ENCODE results near the gene FILIP1L. TPM values are rescaled to one million over a fixed set of nuclear protein-coding genes. Genes with fewer than 3 reads are reported as not detected.
A peak's percentile ranks its signal among the peaks of the same experiment; 100 is the strongest.

FILIP1L gene
- total and polyA plus RNA-seq, 2 of the 13 experiments (the other 11 are each of a cell fraction or from before 2014, with no cell fraction given), result 8.1 to 187 TPM

GRCh38 chr3:99846477-99847160 is 267.7 kb downstream of the FILIP1L start:
- in situ Hi-C loops (cut with HindIII; ENCODE audit: extremely low pct_ligation_motif_present, low pct_unique_long_range_greater_than_20kb), result loop anchor here (25.0 kb wide), 1 partner anchor 741 kb away; no protein-coding TSS in a partner anchor
- Histone ChIP-seq H4K20me1 (ENCODE audit: insufficient read depth, low read length) (peaks cover 19% of the 10 kb centered on the region), H3K4me2 (ENCODE audit: low read depth, low read length) (no peak overlapping the region), H3K9me3 (ENCODE audit: low read length) (no peaks in the 10 kb centered on the region), H3K4me1 (ENCODE audit: insufficient read depth, low read length) (peaks cover 37% of the 10 kb centered on the region), H3K27ac (ENCODE audit: extremely low read length, insufficient read depth, low read length) (peak overlapping the region; percentile 62), H3K9ac (ENCODE audit: insufficient read depth, low read depth, low read length) (no peak overlapping the region), H3K4me3 (replicated peaks in 1 of 3; ENCODE audit: insufficient read depth in 1 of 3, low read depth in 2 of 3, low read length in 3 of 3) (no peak overlapping the region), H3K36me3 (replicated peaks in 1 of 2; ENCODE audit: control insufficient read depth in 1 of 2, insufficient read depth in 2 of 2, low read length in 2 of 2) (peaks cover 14 to 23% of the 10 kb centered on the region in 2 experiments), H2AFZ (ENCODE audit: low read length) (no peak overlapping the region), H3K27me3 (ENCODE audit: control insufficient read depth in 1 of 2, insufficient read depth in 2 of 2, low read length in 2 of 2) (no peaks in the 10 kb centered on the region), H3K79me2 (ENCODE audit: insufficient read depth, low read length) (peaks cover 15% of the 10 kb centered on the region)
- CTCF ChIA-PET (ENCODE audit: low intra/inter-chr PET ratio, low total read pairs), result no interaction called here
- DNase-seq (ENCODE audit: low spot score) (peak; percentile 46), ATAC-seq (no peak), FAIRE-seq (no peak)
- no TSS peak for BruUV-seq (replicated peaks)
- POLR2A ChIA-PET, result interaction anchor here (0.8 to 1.0 kb wide), 2 partner anchors 13 to 414 kb away, joined by 3 to 4 read pairs; partner anchors contain the start of gene TBC1D23
- WGBS (ENCODE audit: low lambda C conversion rate), result 60% methylated on average over 6 of the region's 6 CpGs
- intact Hi-C loops (cut with micrococcal nuclease; ENCODE audit: unreplicated experiment), result no loop called here
- no peak for TF ChIP-seq ZNF724P (CRISPR knock-in tag; IDR thresholded peaks at IDR 0.05; ENCODE audit: borderline replicate concordance)
- TF ChIP-seq KDM6A (CRISPR knock-in tag; IDR thresholded peaks at IDR 0.05; ENCODE audit: low read depth), result no peak
- TF ChIP-seq XBP1 (CRISPR knock-in tag; IDR thresholded peaks at IDR 0.05), result no peak
- TF ChIP-seq NR0B2 (CRISPR knock-in tag; IDR thresholded peaks at IDR 0.05), result no peak
- no peak for TF ChIP-seq ZNF570 (CRISPR knock-in tag; IDR thresholded peaks at IDR 0.05; ENCODE audit: borderline replicate concordance)
- peak; percentile 32; the same call in 1 of the 2 replicates for TF ChIP-seq MED1 (CRISPR knock-in tag; IDR thresholded peaks at IDR 0.05)
- no peak for TF ChIP-seq ZFP36L1 (CRISPR knock-in tag; IDR thresholded peaks at IDR 0.05)
- TF ChIP-seq, protein P1, sequence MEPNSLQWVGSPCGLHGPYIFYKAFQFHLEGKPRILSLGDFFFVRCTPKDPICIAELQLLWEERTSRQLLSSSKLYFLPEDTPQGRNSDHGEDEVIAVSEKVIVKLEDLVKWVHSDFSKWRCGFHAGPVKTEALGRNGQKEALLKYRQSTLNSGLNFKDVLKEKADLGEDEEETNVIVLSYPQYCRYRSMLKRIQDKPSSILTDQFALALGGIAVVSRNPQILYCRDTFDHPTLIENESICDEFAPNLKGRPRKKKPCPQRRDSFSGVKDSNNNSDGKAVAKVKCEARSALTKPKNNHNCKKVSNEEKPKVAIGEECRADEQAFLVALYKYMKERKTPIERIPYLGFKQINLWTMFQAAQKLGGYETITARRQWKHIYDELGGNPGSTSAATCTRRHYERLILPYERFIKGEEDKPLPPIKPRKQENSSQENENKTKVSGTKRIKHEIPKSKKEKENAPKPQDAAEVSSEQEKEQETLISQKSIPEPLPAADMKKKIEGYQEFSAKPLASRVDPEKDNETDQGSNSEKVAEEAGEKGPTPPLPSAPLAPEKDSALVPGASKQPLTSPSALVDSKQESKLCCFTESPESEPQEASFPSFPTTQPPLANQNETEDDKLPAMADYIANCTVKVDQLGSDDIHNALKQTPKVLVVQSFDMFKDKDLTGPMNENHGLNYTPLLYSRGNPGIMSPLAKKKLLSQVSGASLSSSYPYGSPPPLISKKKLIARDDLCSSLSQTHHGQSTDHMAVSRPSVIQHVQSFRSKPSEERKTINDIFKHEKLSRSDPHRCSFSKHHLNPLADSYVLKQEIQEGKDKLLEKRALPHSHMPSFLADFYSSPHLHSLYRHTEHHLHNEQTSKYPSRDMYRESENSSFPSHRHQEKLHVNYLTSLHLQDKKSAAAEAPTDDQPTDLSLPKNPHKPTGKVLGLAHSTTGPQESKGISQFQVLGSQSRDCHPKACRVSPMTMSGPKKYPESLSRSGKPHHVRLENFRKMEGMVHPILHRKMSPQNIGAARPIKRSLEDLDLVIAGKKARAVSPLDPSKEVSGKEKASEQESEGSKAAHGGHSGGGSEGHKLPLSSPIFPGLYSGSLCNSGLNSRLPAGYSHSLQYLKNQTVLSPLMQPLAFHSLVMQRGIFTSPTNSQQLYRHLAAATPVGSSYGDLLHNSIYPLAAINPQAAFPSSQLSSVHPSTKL (CRISPR knock-in tag; IDR thresholded peaks at IDR 0.05), result peak; percentile 44; the same call in 1 of the 2 replicates
- no peak for TF ChIP-seq ZNF350 (CRISPR knock-in tag; IDR thresholded peaks at IDR 0.05; ENCODE audit: borderline replicate concordance, low read depth)
- no peak for TF ChIP-seq KDM5A (IDR thresholded peaks at IDR 0.05; ENCODE audit: borderline replicate concordance, low read length)
- TF ChIP-seq ISL2 (CRISPR knock-in tag; IDR thresholded peaks at IDR 0.05), result no peak
- peak; percentile 38; the same call in 1 of the 2 replicates for TF ChIP-seq RFX3 (CRISPR knock-in tag; IDR thresholded peaks at IDR 0.05)
- TF ChIP-seq CREB1 (IDR thresholded peaks at IDR 0.05), result no peak; the same call in 1 of the 2 replicates
- TF ChIP-seq CREB1 (CRISPR knock-in tag; IDR thresholded peaks at IDR 0.05), result peak; percentile 21; the same call in 1 of the 2 replicates
- no peak for TF ChIP-seq HOXA9 (CRISPR knock-in tag; IDR thresholded peaks at IDR 0.05; ENCODE audit: borderline replicate concordance)
- 0 out of 2 replicates have a peak, but pooled peaks have one; percentile 9 for TF ChIP-seq FOSL2 (CRISPR knock-in tag; IDR thresholded peaks at IDR 0.05)
- TF ChIP-seq ZNF713 (CRISPR knock-in tag; IDR thresholded peaks at IDR 0.05), result no peak
- TF ChIP-seq, protein P2, sequence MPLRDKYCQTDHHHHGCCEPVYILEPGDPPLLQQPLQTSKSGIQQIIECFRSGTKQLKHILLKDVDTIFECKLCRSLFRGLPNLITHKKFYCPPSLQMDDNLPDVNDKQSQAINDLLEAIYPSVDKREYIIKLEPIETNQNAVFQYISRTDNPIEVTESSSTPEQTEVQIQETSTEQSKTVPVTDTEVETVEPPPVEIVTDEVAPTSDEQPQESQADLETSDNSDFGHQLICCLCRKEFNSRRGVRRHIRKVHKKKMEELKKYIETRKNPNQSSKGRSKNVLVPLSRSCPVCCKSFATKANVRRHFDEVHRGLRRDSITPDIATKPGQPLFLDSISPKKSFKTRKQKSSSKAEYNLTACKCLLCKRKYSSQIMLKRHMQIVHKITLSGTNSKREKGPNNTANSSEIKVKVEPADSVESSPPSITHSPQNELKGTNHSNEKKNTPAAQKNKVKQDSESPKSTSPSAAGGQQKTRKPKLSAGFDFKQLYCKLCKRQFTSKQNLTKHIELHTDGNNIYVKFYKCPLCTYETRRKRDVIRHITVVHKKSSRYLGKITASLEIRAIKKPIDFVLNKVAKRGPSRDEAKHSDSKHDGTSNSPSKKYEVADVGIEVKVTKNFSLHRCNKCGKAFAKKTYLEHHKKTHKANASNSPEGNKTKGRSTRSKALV (CRISPR knock-in tag; IDR thresholded peaks at IDR 0.05), result 0 out of 2 replicates have a peak, but pooled peaks have one; percentile 16
- TF ChIP-seq ZZZ3 (CRISPR knock-in tag; IDR thresholded peaks at IDR 0.05; ENCODE audit: borderline replicate concordance), result no peak
- no peak for TF ChIP-seq MBD4 (IDR thresholded peaks at IDR 0.05; ENCODE audit: borderline replicate concordance, low read length)

Measured in HepG2 (cell line).